Body of pancreas (tissue), 4 donors: ENCODE measurements around the gene KLF15. TPM values are rescaled to one million over a fixed set of nuclear protein-coding genes. Genes with fewer than 3 reads are reported as not detected.

ENCODE experiments used
- ATAC-seq: fragments of 150-250 bp; one replicate; pipeline ENCODE4 v1.9.1; 2016
- DNase-seq, 4 donors: peaks; one replicate each; pipeline ENCODE4 v3.0.0-alpha.2; 2019
- H3K27ac ChIP-seq, 4 donors: fragments of 200-600 bp; sonication (generic); 1 replicate in 3 of 4; 2 replicates in 1 of 4; pipeline versions ENCODE4 v1.5.1 to v1.6.1; 2016 to 2019; ENCODE audit warnings: mild to moderate bottlenecking in 1 of 4, mixed read lengths in 1 of 4, moderate library complexity in 1 of 4
- H3K27me3 ChIP-seq, 2 donors: fragments of 200-600 bp; sonication (generic); one replicate each; pipeline ENCODE4 v1.6.0; 2016; ENCODE audit warnings: mild to moderate bottlenecking in 1 of 2
- H3K36me3 ChIP-seq, 2 donors: fragments of 200-600 bp; sonication (generic); replicated peaks in 1 of 2; 2 replicates each; pipeline ENCODE4 v1.5.1; 2016; ENCODE audit warnings: low read depth in 2 of 2; ENCODE audit not compliant: insufficient read depth in 1 of 2
- H3K4me1 ChIP-seq: fragments of 200-600 bp; sonication (generic); one replicate; pipeline ENCODE4 v1.6.0; 2016
- H3K4me3 ChIP-seq, 2 donors: fragments of 200-600 bp; sonication (generic); 1 replicate in 1 of 2; 2 replicates in 1 of 2; pipeline ENCODE4 v1.5.1; 2016 to 2019
- H3K9me3 ChIP-seq, 3 donors: fragments of 200-600 bp; sonication (generic); 1 replicate in 2 of 3; 2 replicates in 1 of 3; pipeline ENCODE4 v1.5.1; 2016
- POLR2A ChIP-seq, 3 donors: fragments of 450-650 bp; IDR thresholded peaks; one replicate each; pipeline ENCODE4 v1.6.1; 2016; ENCODE audit warnings: antibody characterized with exemption in 3 of 3, mild to moderate bottlenecking in 2 of 3
- WGBS, 2 donors: methylation state at CpG; one replicate each; pipeline ENCODE4 v1.1.5; 2017; 5-methylcytosine and 5-hydroxymethylcytosine counted together
- intact Hi-C: fragments of 100-400 bp; cut with DNase I; formaldehyde crosslinking; loops from one replicate; pipeline ENCODE4 v1.15.1; 2023
- total RNA-seq, 2 donors: library from RNA; depleted of rRNA; stranded (reverse); fragments of >200 nt; gene quantifications; one replicate each; pipeline ENCODE4 v1.1.0, GENCODE V29; 2016
- TF ChIP-seq, protein P1 (sequence below), 7 experiments: fragments of 450-650 bp in 4 of 7; fragments of 200-600 bp in 3 of 7; sonication (generic) in 3 of 7; IDR thresholded peaks; one replicate each; pipeline ENCODE4 v1.5.1; 2016 to 2019; ENCODE audit warnings: antibody characterized with exemption in 7 of 7

Gene KLF15
- total RNA-seq, 2 donors from 2014 or later, result 37.4 to 40.2 TPM

- ATAC-seq (no peak), DNase-seq (no peak)
- 83 to 91% methylated on average over 9 to 11 of the region's 11 CpGs for WGBS, 2 donors
These were observed 8.4 kb upstream of the KLF15 start for GRCh38 chr3:126365351-126366277.

GRCh38 chr3:126364731-126365301, 7.6 kb upstream of the KLF15 start:
- H3K27me3 ChIP-seq, result no peaks in the 10 kb centered on the region
- intact Hi-C loops, result no loop called here
- peaks cover 19% of the 10 kb centered on the region for H3K4me1 ChIP-seq
- 92 to 96% methylated on average over 5 of the region's 5 CpGs for WGBS, 2 donors
- no peak for DNase-seq
- H3K36me3 ChIP-seq, result no peaks in the 10 kb centered on the region
- H3K9me3 ChIP-seq, result no peaks in the 10 kb centered on the region
- no peak overlapping the region for H3K4me3 ChIP-seq
- TF ChIP-seq POLR2A (IDR thresholded peaks at IDR 0.05), result no peak
- TF ChIP-seq, protein P1, sequence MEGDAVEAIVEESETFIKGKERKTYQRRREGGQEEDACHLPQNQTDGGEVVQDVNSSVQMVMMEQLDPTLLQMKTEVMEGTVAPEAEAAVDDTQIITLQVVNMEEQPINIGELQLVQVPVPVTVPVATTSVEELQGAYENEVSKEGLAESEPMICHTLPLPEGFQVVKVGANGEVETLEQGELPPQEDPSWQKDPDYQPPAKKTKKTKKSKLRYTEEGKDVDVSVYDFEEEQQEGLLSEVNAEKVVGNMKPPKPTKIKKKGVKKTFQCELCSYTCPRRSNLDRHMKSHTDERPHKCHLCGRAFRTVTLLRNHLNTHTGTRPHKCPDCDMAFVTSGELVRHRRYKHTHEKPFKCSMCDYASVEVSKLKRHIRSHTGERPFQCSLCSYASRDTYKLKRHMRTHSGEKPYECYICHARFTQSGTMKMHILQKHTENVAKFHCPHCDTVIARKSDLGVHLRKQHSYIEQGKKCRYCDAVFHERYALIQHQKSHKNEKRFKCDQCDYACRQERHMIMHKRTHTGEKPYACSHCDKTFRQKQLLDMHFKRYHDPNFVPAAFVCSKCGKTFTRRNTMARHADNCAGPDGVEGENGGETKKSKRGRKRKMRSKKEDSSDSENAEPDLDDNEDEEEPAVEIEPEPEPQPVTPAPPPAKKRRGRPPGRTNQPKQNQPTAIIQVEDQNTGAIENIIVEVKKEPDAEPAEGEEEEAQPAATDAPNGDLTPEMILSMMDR (IDR thresholded peaks at IDR 0.05), result no peak
- ATAC-seq, result no peak
- H3K27ac ChIP-seq, result no peak overlapping the region

More at GRCh38 chr3:126365351-126366277, 8.4 kb upstream of the KLF15 start:
- Histone ChIP-seq H3K36me3 (no peaks in the 10 kb centered on the region), H3K4me3 (no peak overlapping the region), H3K4me1 (peaks cover 19% of the 10 kb centered on the region), H3K27ac (no peak overlapping the region), H3K9me3 (no peaks in the 10 kb centered on the region), H3K27me3 (no peaks in the 10 kb centered on the region)
- TF ChIP-seq, protein P1 (IDR thresholded peaks at IDR 0.05), result peak in 1 of 7 experiments; percentile 5
- TF ChIP-seq POLR2A (IDR thresholded peaks at IDR 0.05), result no peak
- intact Hi-C loops, result no loop called here

- intact Hi-C loops, result no loop called here
- no peak for DNase-seq
- Histone ChIP-seq H3K9me3 (no peaks in the 10 kb centered on the region), H3K27me3 (no peaks in the 10 kb centered on the region), H3K27ac (no peak overlapping the region), H3K4me1 (peaks cover 19% of the 10 kb centered on the region), H3K4me3 (no peak overlapping the region), H3K36me3 (no peaks in the 10 kb centered on the region)
- ATAC-seq, result no peak
- no peak for TF ChIP-seq POLR2A (IDR thresholded peaks at IDR 0.05)
- TF ChIP-seq, protein P1 (IDR thresholded peaks at IDR 0.05), result no peak
- 90 to 95% methylated on average over 8 to 9 of the region's 9 CpGs for WGBS, 2 donors
These were observed 7.0 kb upstream of the KLF15 start for GRCh38 chr3:126364130-126364695.

- intact Hi-C loops, result no loop called here
- no peak overlapping the region for H3K27ac ChIP-seq
- H3K27me3 ChIP-seq, result no peaks in the 10 kb centered on the region
- no peaks in the 10 kb centered on the region for H3K36me3 ChIP-seq
- TF ChIP-seq POLR2A (IDR thresholded peaks at IDR 0.05), result no peak
- TF ChIP-seq, protein P1 (IDR thresholded peaks at IDR 0.05), result no peak
- DNase-seq, result peak in 1 of 4 donors; percentile 6
- no peak for ATAC-seq
- peaks cover 12% of the 10 kb centered on the region for H3K4me1 ChIP-seq
- H3K4me3 ChIP-seq, result no peak overlapping the region
- WGBS, 2 donors, result 78 to 79% methylated on average over 9 of the region's 9 CpGs
- no peaks in the 10 kb centered on the region for H3K9me3 ChIP-seq
These were observed 4.0 kb upstream of the KLF15 start for GRCh38 chr3:126361211-126361610.
